GM12878 (cell line): ENCODE measurements around the gene EPX. TPM values are rescaled to one million over a fixed set of nuclear protein-coding genes. Genes with fewer than 3 reads are reported as not detected.

Experiments used
- CBFB ChIP-seq: IDR thresholded peaks from 2 replicates; pipeline ENCODE4 v1.6.1; 2016; ENCODE audit warnings: antibody characterized with exemption, low read depth
- CBX5 ChIP-seq: sonication (generic); IDR thresholded peaks from 2 replicates; pipeline ENCODE4 v1.6.1; 2016; ENCODE audit warnings: low read depth, moderate library complexity, mild to moderate bottlenecking, inconsistent platforms
- CHD2 ChIP-seq: IDR thresholded peaks from 2 replicates; pipeline ENCODE4 v1.6.1; 2011; ENCODE audit warnings: low read depth, low read length, improper control_type of control experiment, borderline replicate concordance
- EGR1 ChIP-seq, 2 experiments: IDR thresholded peaks; 1 replicate in 1 of 2; 2 replicates in 1 of 2; pipeline ENCODE4 v1.6.1; 2011 to 2012; ENCODE audit warnings: low read depth in 2 of 2, low read length in 2 of 2, borderline replicate concordance in 1 of 2, mild to moderate bottlenecking in 1 of 2, moderate library complexity in 1 of 2
- ESRRA ChIP-seq: IDR thresholded peaks from 2 replicates; pipeline ENCODE4 v1.6.1; 2012; ENCODE audit warnings: mild to moderate bottlenecking, low read length, improper control_type of control experiment
- FOXM1 ChIP-seq: IDR thresholded peaks from 2 replicates; pipeline ENCODE4 v1.6.1; 2012; ENCODE audit warnings: low read depth, mild to moderate bottlenecking, inconsistent platforms, low read length, moderate library complexity
- HDGF ChIP-seq: fragments of 450-650 bp; IDR thresholded peaks from 2 replicates; pipeline ENCODE4 v1.6.1; 2016; ENCODE audit warnings: antibody characterized with exemption
- JUNB ChIP-seq: IDR thresholded peaks from 2 replicates; pipeline ENCODE4 v1.6.1; 2016; ENCODE audit warnings: antibody characterized with exemption, mild to moderate bottlenecking
- KAT2A ChIP-seq: conservative IDR thresholded peaks from 2 replicates; pipeline ENCODE4 v1.6.1; 2011; ENCODE audit warnings: low read depth, low read length; ENCODE audit not compliant: control insufficient read depth
- KDM1A ChIP-seq: fragments of 200-600 bp; sonication (generic); IDR thresholded peaks from 2 replicates; pipeline ENCODE4 v1.6.1; 2016; ENCODE audit warnings: borderline replicate concordance
- NR2F1 ChIP-seq: fragments of 450-650 bp; conservative IDR thresholded peaks from 2 replicates; pipeline ENCODE4 v1.6.1; 2017; ENCODE audit warnings: mild to moderate bottlenecking
- SMARCA5 ChIP-seq: fragments of 450-650 bp; IDR thresholded peaks from 2 replicates; pipeline ENCODE4 v1.6.1; 2017; ENCODE audit warnings: mild to moderate bottlenecking
- STAT3 ChIP-seq: IDR thresholded peaks from 2 replicates; pipeline ENCODE4 v1.6.1; 2011; ENCODE audit warnings: low read depth, low read length, improper control_type of control experiment
- TCF3 ChIP-seq: IDR thresholded peaks from 2 replicates; pipeline ENCODE4 v1.6.1; 2012; ENCODE audit warnings: low read depth, mild to moderate bottlenecking, low read length, borderline replicate concordance; ENCODE audit not compliant: insufficient read depth
- TCF7 ChIP-seq: IDR thresholded peaks from 2 replicates; pipeline ENCODE4 v1.6.1; 2014; ENCODE audit warnings: antibody characterized with exemption, borderline replicate concordance
- ZZZ3 ChIP-seq: IDR thresholded peaks from 2 replicates; pipeline ENCODE4 v1.6.1; 2011; ENCODE audit warnings: low read depth; ENCODE audit not compliant: control insufficient read depth, insufficient read length
- polyA plus RNA-seq, 11 experiments: library from polyadenylated mRNA; depleted of rRNA in 4 of 11; unstranded in 6 of 11; stranded (reverse) in 5 of 11; fragments of >200 nt; fragmentation: Nextera tagmentation in 4 of 11; fragmentation: Illumina TruSeq in 1 of 11; extraction: Ambion mirVana in 4 of 11; extraction: Trizol in 1 of 11; gene quantifications; 1 replicate in 1 of 11; 2 replicates in 10 of 11; pipeline versions ENCODE4 v1.2.1 to v1.2.3, GENCODE V29; 2011 to 2016; ENCODE audit warnings: inconsistent platforms in 2 of 11, missing spikeins in 2 of 11, low read depth in 1 of 11
- total RNA-seq, 4 experiments: library from RNA; depleted of rRNA in 3 of 4; stranded (reverse); fragments of >200 nt in 3 of 4; fragmentation: Illumina TruSeq in 1 of 4; extraction: Trizol in 1 of 4; gene quantifications; 2 replicates each; pipeline versions ENCODE4 v1.2.1 to v1.2.3, GENCODE V29; 2013 to 2021
- TF ChIP-seq, protein P1 (sequence below): IDR thresholded peaks from 2 replicates; pipeline ENCODE4 v1.6.1; 2012; ENCODE audit warnings: mild to moderate bottlenecking, low read depth, low read length
- TF ChIP-seq, protein P2 (sequence below): IDR thresholded peaks from 2 replicates; pipeline ENCODE4 v1.6.1; 2011; ENCODE audit warnings: mild to moderate bottlenecking, low read depth, low read length, moderate library complexity; ENCODE audit not compliant: insufficient replicate concordance
- TF ChIP-seq, protein P3 (sequence below): fragments of 450-650 bp; IDR thresholded peaks from 2 replicates; pipeline ENCODE4 v1.6.1; 2017; ENCODE audit warnings: borderline replicate concordance
- TF ChIP-seq, protein P4 (sequence below): fragments of 450-650 bp; conservative IDR thresholded peaks from 2 replicates; pipeline ENCODE4 v1.6.1; 2017; ENCODE audit warnings: mild to moderate bottlenecking, moderate library complexity
- TF ChIP-seq, protein P5 (sequence below): IDR thresholded peaks from 2 replicates; pipeline ENCODE4 v1.6.1; 2012; ENCODE audit warnings: low read depth, low read length, improper control_type of control experiment

Gene EPX
- total and polyA plus RNA-seq, 10 of the 15 experiments (the other 5 are each of a cell fraction or from before 2014, with no cell fraction given): 0.03 TPM; not detected in 9

DNA sequence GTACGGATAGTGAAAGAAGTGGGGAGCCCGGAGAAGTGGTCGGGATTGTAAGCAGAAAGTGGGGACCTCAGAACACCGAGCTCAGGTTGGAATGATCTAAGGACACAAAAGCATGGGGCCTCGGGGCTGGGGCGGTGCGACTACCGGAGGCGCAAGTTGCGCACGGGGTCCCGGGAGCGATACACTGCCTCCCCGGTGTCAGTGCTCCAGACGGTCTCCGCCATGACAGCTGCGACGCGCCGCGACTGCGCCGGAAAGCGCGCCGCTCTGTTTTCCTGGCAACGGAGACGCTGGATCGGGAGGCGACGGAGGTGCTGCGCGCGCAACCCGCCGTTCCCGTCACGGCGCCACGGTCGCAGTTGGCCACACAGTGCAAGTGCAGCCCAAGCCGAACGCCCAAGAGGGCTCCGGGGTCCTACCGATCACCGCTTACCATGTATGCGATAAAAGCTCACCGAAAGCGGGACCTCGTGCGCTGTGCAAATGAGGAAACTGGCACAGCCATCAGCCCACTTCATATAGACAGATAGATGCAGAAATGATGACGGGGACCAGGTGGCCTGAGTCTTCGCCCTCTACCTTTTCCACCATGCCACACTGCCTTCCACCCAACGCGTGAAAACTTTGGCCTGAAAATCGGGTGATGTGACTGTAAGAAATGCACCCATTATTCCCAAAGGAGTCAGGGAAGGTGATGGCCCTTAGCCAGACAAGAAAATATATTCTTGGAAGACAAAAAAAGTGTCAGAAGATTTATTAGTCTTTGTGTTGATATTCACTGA, 26.7 kb downstream of the EPX start, which contains the start of gene MKS1 (continued):
- peak; percentile 75 for TF ChIP-seq HDGF
- TF ChIP-seq CBFB: 0 out of 2 replicates have a peak, but pooled peaks have one; percentile 19
- peak; percentile 71; the same call in 1 of the 2 replicates for TF ChIP-seq CHD2
- TF ChIP-seq ZZZ3: no peak
- no peak; the same call in 1 of the 2 replicates for TF ChIP-seq CBX5
- TF ChIP-seq TCF3: peak; percentile 69; the same call in 1 of the 2 replicates
- TF ChIP-seq, protein P1, sequence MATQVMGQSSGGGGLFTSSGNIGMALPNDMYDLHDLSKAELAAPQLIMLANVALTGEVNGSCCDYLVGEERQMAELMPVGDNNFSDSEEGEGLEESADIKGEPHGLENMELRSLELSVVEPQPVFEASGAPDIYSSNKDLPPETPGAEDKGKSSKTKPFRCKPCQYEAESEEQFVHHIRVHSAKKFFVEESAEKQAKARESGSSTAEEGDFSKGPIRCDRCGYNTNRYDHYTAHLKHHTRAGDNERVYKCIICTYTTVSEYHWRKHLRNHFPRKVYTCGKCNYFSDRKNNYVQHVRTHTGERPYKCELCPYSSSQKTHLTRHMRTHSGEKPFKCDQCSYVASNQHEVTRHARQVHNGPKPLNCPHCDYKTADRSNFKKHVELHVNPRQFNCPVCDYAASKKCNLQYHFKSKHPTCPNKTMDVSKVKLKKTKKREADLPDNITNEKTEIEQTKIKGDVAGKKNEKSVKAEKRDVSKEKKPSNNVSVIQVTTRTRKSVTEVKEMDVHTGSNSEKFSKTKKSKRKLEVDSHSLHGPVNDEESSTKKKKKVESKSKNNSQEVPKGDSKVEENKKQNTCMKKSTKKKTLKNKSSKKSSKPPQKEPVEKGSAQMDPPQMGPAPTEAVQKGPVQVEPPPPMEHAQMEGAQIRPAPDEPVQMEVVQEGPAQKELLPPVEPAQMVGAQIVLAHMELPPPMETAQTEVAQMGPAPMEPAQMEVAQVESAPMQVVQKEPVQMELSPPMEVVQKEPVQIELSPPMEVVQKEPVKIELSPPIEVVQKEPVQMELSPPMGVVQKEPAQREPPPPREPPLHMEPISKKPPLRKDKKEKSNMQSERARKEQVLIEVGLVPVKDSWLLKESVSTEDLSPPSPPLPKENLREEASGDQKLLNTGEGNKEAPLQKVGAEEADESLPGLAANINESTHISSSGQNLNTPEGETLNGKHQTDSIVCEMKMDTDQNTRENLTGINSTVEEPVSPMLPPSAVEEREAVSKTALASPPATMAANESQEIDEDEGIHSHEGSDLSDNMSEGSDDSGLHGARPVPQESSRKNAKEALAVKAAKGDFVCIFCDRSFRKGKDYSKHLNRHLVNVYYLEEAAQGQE: 0 out of 2 replicates have a peak, but pooled peaks have one; percentile 15
- no peak for TF ChIP-seq EGR1 (IDR thresholded peaks at IDR 0.05; ENCODE audit: borderline replicate concordance in 1 of 2, low read depth in 2 of 2, low read length in 2 of 2)
- TF ChIP-seq, protein P2, sequence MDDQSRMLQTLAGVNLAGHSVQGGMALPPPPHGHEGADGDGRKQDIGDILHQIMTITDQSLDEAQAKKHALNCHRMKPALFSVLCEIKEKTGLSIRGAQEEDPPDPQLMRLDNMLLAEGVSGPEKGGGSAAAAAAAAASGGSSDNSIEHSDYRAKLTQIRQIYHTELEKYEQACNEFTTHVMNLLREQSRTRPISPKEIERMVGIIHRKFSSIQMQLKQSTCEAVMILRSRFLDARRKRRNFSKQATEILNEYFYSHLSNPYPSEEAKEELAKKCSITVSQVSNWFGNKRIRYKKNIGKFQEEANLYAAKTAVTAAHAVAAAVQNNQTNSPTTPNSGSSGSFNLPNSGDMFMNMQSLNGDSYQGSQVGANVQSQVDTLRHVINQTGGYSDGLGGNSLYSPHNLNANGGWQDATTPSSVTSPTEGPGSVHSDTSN: no peak
- TF ChIP-seq KDM1A: no peak
- no peak for TF ChIP-seq JUNB
- TF ChIP-seq KAT2A: no peak
- TF ChIP-seq FOXM1: no peak
- TF ChIP-seq SMARCA5: peak; percentile 78
- no peak for TF ChIP-seq TCF7
- TF ChIP-seq STAT3: no peak
- TF ChIP-seq, protein P3, sequence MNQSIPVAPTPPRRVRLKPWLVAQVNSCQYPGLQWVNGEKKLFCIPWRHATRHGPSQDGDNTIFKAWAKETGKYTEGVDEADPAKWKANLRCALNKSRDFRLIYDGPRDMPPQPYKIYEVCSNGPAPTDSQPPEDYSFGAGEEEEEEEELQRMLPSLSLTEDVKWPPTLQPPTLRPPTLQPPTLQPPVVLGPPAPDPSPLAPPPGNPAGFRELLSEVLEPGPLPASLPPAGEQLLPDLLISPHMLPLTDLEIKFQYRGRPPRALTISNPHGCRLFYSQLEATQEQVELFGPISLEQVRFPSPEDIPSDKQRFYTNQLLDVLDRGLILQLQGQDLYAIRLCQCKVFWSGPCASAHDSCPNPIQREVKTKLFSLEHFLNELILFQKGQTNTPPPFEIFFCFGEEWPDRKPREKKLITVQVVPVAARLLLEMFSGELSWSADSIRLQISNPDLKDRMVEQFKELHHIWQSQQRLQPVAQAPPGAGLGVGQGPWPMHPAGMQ: no peak
- TF ChIP-seq NR2F1: no peak
- TF ChIP-seq, protein P4, sequence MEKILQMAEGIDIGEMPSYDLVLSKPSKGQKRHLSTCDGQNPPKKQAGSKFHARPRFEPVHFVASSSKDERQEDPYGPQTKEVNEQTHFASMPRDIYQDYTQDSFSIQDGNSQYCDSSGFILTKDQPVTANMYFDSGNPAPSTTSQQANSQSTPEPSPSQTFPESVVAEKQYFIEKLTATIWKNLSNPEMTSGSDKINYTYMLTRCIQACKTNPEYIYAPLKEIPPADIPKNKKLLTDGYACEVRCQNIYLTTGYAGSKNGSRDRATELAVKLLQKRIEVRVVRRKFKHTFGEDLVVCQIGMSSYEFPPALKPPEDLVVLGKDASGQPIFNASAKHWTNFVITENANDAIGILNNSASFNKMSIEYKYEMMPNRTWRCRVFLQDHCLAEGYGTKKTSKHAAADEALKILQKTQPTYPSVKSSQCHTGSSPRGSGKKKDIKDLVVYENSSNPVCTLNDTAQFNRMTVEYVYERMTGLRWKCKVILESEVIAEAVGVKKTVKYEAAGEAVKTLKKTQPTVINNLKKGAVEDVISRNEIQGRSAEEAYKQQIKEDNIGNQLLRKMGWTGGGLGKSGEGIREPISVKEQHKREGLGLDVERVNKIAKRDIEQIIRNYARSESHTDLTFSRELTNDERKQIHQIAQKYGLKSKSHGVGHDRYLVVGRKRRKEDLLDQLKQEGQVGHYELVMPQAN: peak; percentile 62; the same call in 1 of the 2 replicates
- TF ChIP-seq, protein P5, sequence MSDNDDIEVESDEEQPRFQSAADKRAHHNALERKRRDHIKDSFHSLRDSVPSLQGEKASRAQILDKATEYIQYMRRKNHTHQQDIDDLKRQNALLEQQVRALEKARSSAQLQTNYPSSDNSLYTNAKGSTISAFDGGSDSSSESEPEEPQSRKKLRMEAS: peak; percentile 82
- 0 out of 2 replicates have a peak, but pooled peaks have one; percentile 35 for TF ChIP-seq ESRRA
